AG10803 (cell line): ENCODE results near the gene F2.
A peak's percentile ranks its signal among the peaks of the same experiment; 100 is the strongest.

Experiments
- DNase-seq: peaks from one replicate; pipeline ENCODE4 v3.0.0; 2010; ENCODE audit warnings: low read depth
- H3K4me3 ChIP-seq: 2 replicates; pipeline ENCODE4 v1.5.1; 2011; ENCODE audit warnings: mild to moderate bottlenecking, low read length, control low read depth
- TF ChIP-seq, protein P1 (sequence below): conservative IDR thresholded peaks from 2 replicates; pipeline ENCODE4 v1.5.1; 2011; ENCODE audit warnings: mild to moderate bottlenecking, low read length, control low read depth, inconsistent platforms

Gene F2

DNA sequence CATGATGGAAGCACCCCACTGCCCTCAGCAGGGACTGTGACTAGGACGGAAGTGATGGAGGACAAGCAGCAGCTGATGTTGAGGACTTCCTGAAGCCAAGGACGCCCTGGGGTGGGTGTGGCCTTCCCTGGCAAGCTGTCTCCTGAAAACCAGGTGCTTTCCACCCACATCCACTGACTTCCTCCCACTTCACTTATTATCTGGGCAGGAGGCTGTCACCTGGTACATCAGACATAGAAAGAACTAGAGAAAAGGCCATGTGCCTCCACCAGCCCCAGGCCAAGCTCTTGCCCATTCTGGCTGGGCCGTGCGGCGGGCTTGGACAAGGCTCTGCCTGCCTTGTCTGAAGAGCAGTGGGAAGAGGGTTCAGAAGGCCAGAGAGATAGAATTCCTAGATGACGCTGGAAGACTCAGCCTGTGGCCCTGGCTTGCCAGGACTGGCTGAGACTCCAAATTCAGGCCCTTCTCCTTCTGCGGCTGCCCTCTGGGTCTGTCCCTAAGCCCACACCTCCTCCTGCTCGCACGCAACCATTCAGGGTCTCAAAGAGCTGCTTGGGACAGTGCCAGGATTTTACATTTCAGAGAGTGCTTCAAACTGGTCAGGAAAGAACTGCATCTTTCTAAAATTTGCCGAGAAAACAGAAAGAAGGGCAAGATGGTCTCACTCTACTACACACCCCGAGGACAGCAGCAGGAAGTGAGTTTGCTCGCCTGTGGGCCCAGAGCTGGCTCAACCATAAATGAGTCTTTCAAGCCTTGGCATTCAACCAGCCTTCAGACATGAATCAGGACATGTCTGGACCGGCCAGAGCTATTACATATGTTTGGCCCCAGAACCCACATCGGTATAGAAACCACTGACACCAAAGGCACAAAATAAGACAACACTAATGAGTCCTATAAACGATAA is 31.9 kb upstream of the F2 start:
- TF ChIP-seq, protein P1, sequence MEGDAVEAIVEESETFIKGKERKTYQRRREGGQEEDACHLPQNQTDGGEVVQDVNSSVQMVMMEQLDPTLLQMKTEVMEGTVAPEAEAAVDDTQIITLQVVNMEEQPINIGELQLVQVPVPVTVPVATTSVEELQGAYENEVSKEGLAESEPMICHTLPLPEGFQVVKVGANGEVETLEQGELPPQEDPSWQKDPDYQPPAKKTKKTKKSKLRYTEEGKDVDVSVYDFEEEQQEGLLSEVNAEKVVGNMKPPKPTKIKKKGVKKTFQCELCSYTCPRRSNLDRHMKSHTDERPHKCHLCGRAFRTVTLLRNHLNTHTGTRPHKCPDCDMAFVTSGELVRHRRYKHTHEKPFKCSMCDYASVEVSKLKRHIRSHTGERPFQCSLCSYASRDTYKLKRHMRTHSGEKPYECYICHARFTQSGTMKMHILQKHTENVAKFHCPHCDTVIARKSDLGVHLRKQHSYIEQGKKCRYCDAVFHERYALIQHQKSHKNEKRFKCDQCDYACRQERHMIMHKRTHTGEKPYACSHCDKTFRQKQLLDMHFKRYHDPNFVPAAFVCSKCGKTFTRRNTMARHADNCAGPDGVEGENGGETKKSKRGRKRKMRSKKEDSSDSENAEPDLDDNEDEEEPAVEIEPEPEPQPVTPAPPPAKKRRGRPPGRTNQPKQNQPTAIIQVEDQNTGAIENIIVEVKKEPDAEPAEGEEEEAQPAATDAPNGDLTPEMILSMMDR = no peak
- DNase-seq = peak; percentile 86
- no peak overlapping the region for H3K4me3 ChIP-seq

DNA sequence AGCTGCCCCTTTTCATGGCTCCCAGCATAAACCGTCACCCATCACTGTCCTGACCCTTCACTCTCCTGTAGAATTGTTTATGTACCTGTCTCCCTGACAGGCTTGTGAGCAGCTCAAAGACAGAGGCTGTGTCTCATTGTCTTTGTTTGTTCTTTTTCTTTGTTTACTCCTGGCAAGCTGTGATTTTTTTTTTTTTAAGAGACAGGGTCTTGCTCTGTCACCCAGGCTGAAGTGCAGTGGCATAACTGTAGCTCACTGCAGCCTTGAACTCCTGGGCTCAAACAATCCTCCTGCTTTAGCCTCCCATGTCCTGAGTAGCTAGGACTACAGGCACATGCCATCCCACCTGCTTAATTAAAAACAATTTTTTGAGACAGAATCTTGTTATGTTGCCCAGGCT is 28.3 kb upstream of the F2 start:
- DNase-seq = no peak
- TF ChIP-seq, protein P1 = no peak
- no peak overlapping the region for H3K4me3 ChIP-seq

DNA sequence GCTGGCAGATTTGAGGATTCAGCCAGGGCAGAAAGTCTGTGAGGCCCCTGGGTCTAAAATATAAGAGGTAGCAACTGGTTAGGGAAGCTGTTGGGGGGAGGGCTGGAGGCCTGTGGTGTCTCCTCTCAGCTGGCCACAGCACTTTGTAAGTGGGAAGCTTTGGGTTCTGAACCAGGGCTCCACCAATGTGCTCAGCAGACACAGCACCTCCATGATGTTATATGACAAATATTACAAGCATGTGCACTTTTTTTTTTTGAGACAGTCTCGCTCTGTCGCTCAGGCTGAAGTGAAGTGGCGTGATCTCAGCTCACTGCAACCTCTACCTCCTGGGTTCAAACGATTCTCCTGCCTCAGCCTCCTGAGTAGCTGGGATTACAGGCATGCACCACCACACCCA is 26.6 kb upstream of the F2 start:
- TF ChIP-seq, protein P1 = no peak
- no peak overlapping the region for H3K4me3 ChIP-seq
- DNase-seq = peak; percentile 24

DNA sequence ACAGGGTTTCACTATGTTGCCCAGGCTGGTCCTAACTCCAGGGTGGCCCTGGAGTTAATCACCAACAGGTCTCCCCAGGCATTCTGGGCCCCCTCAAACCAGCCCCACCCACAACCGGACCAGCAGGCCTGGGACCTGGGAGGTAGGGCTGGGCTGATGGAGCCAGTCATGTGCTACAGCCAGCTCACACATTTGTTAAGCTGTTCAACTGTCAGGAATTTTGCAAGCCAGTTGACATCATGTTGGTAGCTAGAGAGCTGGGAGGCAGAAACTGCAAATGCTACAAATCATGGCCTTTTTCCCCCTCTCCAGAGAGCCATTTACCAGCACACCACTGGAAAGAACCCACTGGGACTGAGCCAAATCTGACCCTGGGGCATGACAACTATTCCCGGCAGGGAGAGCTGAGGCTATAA is 25.4 kb upstream of the F2 start:
- H3K4me3 ChIP-seq = no peak overlapping the region
- TF ChIP-seq, protein P1 = no peak
- DNase-seq = peak; percentile 73

DNA sequence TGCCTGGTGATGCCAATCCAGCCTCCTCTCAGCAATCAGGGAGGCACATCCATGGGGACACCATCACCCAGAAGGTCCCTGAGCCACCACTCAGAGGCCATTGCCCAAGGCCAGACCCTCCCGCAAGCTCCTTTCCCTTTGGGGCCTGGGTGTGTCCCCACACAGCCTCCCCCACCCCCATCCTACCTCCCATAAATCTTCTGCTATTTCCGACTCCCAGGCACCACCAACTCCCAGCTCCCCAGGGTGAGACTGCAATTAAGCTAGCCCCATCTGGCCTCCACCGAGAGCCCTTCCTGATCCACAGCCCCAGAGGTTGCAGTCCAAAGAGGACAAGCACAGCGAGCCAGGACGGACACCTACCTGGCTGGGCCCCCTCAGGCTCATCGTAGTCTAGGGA is 24.9 kb upstream of the F2 start:
- H3K4me3 ChIP-seq = no peak overlapping the region
- no peak for DNase-seq
- TF ChIP-seq, protein P1 = no peak

DNA sequence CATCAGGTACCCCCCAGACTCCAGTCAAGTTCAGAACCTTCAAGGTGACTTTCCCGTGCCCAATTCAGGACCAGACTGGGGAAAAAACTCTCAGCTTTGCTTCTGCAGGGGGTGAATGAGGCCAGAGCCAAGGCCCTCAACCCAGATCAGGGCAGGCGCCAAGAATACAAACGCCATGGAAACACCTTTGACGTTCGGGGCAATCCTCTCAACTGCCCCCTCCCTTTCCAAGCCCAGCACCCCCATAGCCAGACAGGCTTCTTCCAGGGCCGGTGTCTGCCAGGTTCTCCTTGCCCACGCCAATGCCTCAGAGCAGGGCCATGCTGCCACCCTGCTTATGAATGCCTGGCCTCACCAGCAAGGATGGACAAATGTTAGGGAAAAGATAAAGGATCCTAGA is 24.4 kb upstream of the F2 start:
- H3K4me3 ChIP-seq = no peak overlapping the region
- DNase-seq = no peak
- TF ChIP-seq, protein P1 = no peak
